GM12891 (cell line): ENCODE data around the gene VGLL4.

Experiments
- DNase-seq: peaks from one replicate; pipeline ENCODE4 v3.0.0; 2011; ENCODE audit warnings: low spot score; ENCODE audit not compliant: insufficient read length
- FAIRE-seq: peaks from 2 replicates; lab custom pipeline; 2011; peaks lifted over from hg19 to GRCh38; lab: Jason Lieb, UNC
- PAX5 ChIP-seq: IDR thresholded peaks from 2 replicates; pipeline ENCODE4 v1.6.1; 2011; ENCODE audit warnings: low read length, moderate library complexity, mild to moderate bottlenecking; ENCODE audit not compliant: insufficient read depth, severe bottlenecking
- POLR2A ChIP-seq: IDR thresholded peaks from 2 replicates; pipeline ENCODE4 v1.6.1; 2011; ENCODE audit warnings: low read depth, low read length, control low read depth
- POLR2AphosphoS5 ChIP-seq: IDR thresholded peaks from 2 replicates; pipeline ENCODE4 v1.6.1; 2011; ENCODE audit warnings: low read depth, low read length, control low read depth
- POU2F2 ChIP-seq: IDR thresholded peaks from 2 replicates; pipeline ENCODE4 v1.6.1; 2011; ENCODE audit warnings: low read depth, mild to moderate bottlenecking, control low read depth, low read length, moderate library complexity
- SPI1 ChIP-seq: IDR thresholded peaks from 2 replicates; pipeline ENCODE4 v1.6.1; 2011; ENCODE audit warnings: low read depth, low read length, control low read depth
- TAF1 ChIP-seq: IDR thresholded peaks from 2 replicates; pipeline ENCODE4 v1.6.1; 2011; ENCODE audit warnings: low read depth, low read length, control low read depth

The VGLL4 gene

GRCh38 chr3:11547498-11547897 lies 96.2 kb downstream of the VGLL4 start:
- FAIRE-seq = no peak
- TF ChIP-seq POU2F2 = no peak
- TF ChIP-seq POLR2AphosphoS5 = no peak
- no peak for TF ChIP-seq PAX5
- TF ChIP-seq SPI1 = no peak
- TF ChIP-seq POLR2A = no peak
- TF ChIP-seq TAF1 = no peak
- DNase-seq = no peak

DNA sequence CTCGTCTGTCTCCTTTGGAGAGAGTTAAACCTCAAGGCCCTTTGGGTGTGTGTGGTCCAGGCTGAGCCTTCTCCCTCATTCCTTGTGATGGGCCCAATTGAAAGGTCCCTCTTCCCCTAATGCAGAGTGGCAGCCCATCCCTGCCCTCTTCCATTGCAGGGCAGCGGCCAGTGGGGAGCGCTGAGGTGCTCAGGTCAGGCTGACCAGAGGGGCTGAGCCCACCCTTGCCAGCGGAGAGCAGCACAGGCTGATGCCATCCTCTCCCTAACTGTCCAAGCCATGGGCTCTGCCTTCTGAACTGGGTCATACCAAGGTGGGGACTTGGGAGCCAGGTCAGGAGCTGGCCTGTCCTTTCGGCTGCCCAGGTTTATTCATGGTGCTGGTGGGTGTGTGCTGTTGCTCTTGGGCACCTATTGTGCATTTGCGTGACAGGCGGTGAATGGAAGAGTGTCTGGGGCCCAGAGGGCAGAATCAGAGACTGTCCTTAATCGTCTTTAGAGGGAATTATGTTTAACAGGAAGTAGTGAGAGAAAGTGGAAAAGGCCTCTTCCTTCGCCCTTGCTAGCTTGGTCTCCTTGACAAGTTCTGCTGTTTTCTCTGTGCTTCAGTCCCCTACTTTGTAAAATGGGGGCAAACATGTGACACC lies 96.9 kb downstream of the VGLL4 start:
- no peak for TF ChIP-seq PAX5
- TF ChIP-seq POLR2A = no peak
- TF ChIP-seq POU2F2 = no peak
- TF ChIP-seq SPI1 = no peak
- no peak for TF ChIP-seq POLR2AphosphoS5
- no peak for TF ChIP-seq TAF1

DNA sequence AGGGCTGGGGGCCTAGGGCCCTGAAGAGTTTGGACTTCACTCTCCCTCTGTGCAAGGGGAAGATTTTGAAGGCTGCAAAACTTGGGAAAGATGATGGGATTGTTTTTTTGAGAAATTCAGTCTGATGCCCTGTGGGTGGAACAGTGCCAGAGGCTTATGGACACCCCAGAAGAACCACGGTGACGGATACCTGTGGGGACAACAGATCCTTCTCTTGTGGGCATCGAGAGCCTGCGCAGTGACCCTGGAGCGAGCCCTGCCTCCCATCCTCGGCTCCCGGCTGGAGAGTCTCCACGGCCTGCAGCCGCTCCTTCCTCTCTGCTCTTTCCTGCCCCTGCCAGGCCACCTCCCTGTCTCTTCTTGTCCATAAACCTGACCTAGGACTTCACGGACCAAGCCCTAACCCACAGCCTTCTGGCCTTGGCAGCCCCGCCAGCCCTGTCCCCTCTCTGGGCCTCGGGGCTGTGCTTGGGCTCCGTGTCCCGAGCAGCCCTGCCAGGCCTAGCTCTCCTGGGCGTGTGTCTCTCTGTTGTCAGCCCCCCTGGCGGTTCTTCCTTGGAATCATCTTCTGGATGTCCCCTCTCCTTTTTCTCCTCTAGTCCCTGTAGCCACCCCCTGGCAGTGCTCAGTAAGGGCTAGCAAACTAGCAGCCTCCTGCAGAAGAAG lies 98.4 kb downstream of the VGLL4 start:
- TF ChIP-seq SPI1 = no peak
- TF ChIP-seq POLR2A = no peak
- DNase-seq = no peak
- FAIRE-seq = no peak

More for the DNA sequence above, 96.9 kb downstream of the VGLL4 start:
- DNase-seq (no peak), FAIRE-seq (no peak)

GRCh38 chr3:11544412-11545181 lies 99.1 kb downstream of the VGLL4 start:
- no peak for TF ChIP-seq POLR2A
- no peak for TF ChIP-seq TAF1
- TF ChIP-seq POLR2AphosphoS5 = no peak
- TF ChIP-seq POU2F2 = no peak
- no peak for TF ChIP-seq PAX5
- no peak for TF ChIP-seq SPI1
- FAIRE-seq (no peak), DNase-seq (no peak)

GRCh38 chr3:11543948-11544387 lies 99.7 kb downstream of the VGLL4 start:
- DNase-seq (no peak), FAIRE-seq (no peak)
- TF ChIP-seq POU2F2 = no peak
- TF ChIP-seq POLR2AphosphoS5 = no peak
- TF ChIP-seq PAX5 = no peak
- TF ChIP-seq SPI1 = no peak
- no peak for TF ChIP-seq TAF1
- TF ChIP-seq POLR2A = no peak

- no peak for TF ChIP-seq POU2F2
- DNase-seq (no peak), FAIRE-seq (no peak)
Measured at GRCh38 chr3:11543141-11543947, 100.4 kb downstream of the VGLL4 start.

- DNase-seq = no peak
- FAIRE-seq = no peak
- TF ChIP-seq POLR2A (no peak), TAF1 (no peak), SPI1 (no peak), POU2F2 (no peak), PAX5 (no peak), POLR2AphosphoS5 (no peak)
Measured at GRCh38 chr3:11542551-11542950, 101.2 kb downstream of the VGLL4 start.

DNA sequence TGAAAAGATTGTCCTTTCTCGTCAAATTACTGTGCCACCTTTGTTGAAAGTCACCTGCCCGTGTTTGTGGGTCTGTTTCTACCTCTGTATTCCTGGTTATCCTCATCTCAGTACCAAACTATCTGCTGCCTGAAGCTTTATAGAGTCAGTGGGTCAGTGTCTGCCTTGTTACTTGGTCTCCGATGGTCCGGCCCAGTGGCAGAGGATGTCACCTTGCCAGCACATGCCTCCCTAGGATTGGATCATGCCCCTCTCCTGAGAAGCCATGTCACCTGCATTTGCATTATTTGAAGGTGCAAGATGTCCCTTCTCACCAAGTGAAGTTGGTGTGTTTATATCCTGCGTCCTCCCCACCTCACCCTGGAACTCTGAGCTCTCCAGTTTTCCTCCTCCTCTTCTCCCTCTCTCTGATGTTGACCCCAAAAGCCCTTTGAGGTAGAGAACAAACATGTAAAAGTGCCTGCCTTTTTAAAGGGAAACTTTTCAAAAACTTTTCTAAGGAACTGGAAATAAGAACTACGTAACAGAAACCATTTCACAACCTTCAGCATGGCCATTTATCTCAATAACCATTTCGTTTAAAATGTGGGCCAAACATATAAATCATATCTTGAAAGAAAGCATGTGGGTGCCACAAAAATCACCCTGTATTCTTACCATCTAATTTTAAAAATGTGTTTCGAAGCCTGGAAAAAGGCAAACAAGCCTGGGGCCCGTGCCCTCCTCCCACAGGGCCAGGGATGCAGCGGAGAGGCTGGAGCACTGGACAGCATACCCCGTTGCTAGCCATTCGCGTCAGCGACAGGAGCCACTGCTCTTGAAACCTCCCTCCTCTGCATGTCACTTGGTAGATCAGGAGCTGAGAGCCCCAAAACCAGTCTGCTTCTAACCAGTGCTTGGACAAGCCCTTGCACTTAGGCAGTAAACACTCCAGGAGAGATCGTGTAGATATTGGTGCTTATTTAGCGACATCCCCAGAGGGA lies 102.1 kb downstream of the VGLL4 start:
- TF ChIP-seq POU2F2 (no peak), SPI1 (no peak)
- FAIRE-seq (no peak), DNase-seq (no peak)

GRCh38 chr3:11539677-11540076 lies 104.0 kb downstream of the VGLL4 start:
- FAIRE-seq (no peak), DNase-seq (no peak)
- no peak for TF ChIP-seq TAF1
- TF ChIP-seq PAX5 = no peak
- TF ChIP-seq POU2F2 = no peak
- TF ChIP-seq SPI1 = no peak
- TF ChIP-seq POLR2AphosphoS5 = no peak
- no peak for TF ChIP-seq POLR2A
